GM12878 (cell line): ENCODE measurements around the gene SPA17. TPM values are rescaled to one million over a fixed set of nuclear protein-coding genes. Genes with fewer than 3 reads are reported as not detected.

Experiments used
- ATAC-seq: fragments of 200-7000 bp; cut with Tn5 transposase; 3 replicates; pipeline ENCODE4 v1.9.1; 2020; ENCODE audit warnings: mild to moderate bottlenecking, moderate library complexity
- BruUV-seq: library from RNA; stranded (reverse); fragments of 400-500 nt; replicated peaks from 2 replicates; lab custom pipeline; 2021; lab: Mats Ljungman, UMichigan
- CTCF ChIA-PET: fragments of 300-600 bp; sonication (Branson Sonifier 250); formaldehyde crosslinking; extraction: SDS; loops from one replicate; lab custom pipeline; 2021; ENCODE audit warnings: inconsistent platforms; lab: Yijun Ruan, JAX
- POLR2A ChIA-PET: fragments of 350-600 bp; formaldehyde crosslinking; extraction: SDS; loops from one replicate; lab custom pipeline; 2021; ENCODE audit warnings: inconsistent platforms; lab: Charles Lee
- RAD21 ChIA-PET: fragments of 300-600 bp; sonication (Branson Sonifier 250); formaldehyde crosslinking; loops from one replicate; lab custom pipeline; 2023; ENCODE audit warnings: antibody characterized with exemption; ENCODE audit not compliant: unreplicated experiment; lab: Charles Lee
- SMC1A ChIA-PET: fragments of 300-600 bp; sonication (Branson Sonifier 250); formaldehyde crosslinking; loops from one replicate; lab custom pipeline; 2023; ENCODE audit not compliant: unreplicated experiment, uncharacterized antibody; lab: Charles Lee
- DNase-seq: peaks from one replicate; pipeline ENCODE4 v3.0.0-alpha.2; 2011; ENCODE audit warnings: low read depth, low spot score
- FAIRE-seq: peaks from 3 replicates; lab custom pipeline; 2011; peaks lifted over from hg19 to GRCh38; lab: Jason Lieb, UNC
- H2AFZ ChIP-seq: 2 replicates; pipeline ENCODE4 v1.6.0; 2011; ENCODE audit warnings: low read depth, low read length, control low read depth; ENCODE audit not compliant: control insufficient read depth
- H3K27ac ChIP-seq: 2 replicates; pipeline ENCODE4 v1.5.1; 2011; ENCODE audit warnings: control low read depth; ENCODE audit not compliant: control insufficient read depth, insufficient read depth
- H3K27me3 ChIP-seq, 2 experiments: replicated peaks in 1 of 2; 2 replicates each; pipeline versions ENCODE4 v1.6.0 to v1.6.1; 2011; ENCODE audit warnings: low read length in 1 of 2; ENCODE audit not compliant: control insufficient read depth in 2 of 2, insufficient read depth in 2 of 2
- H3K36me3 ChIP-seq, 2 experiments: 2 replicates each; pipeline ENCODE4 v1.5.1; 2011; ENCODE audit warnings: low read length in 1 of 2; ENCODE audit not compliant: control insufficient read depth in 2 of 2, insufficient read depth in 2 of 2
- H3K4me1 ChIP-seq: 2 replicates; pipeline ENCODE4 v1.6.1; 2011; ENCODE audit warnings: mild to moderate bottlenecking, low read length, moderate library complexity, mixed read lengths; ENCODE audit not compliant: control insufficient read depth, insufficient read depth
- H3K4me2 ChIP-seq: 2 replicates; pipeline ENCODE4 v1.6.0; 2011; ENCODE audit warnings: control low read depth; ENCODE audit not compliant: control insufficient read depth, insufficient read depth
- H3K4me3 ChIP-seq: fragments of 200-600 bp; sonication (generic); 2 replicates; pipeline ENCODE4 v1.5.1; 2016
- H3K79me2 ChIP-seq: 2 replicates; pipeline ENCODE4 v1.6.0; 2011; ENCODE audit warnings: low read length; ENCODE audit not compliant: control insufficient read depth, insufficient read depth
- H3K9ac ChIP-seq: 2 replicates; pipeline ENCODE4 v1.8.0; 2011; ENCODE audit warnings: low read length, control low read depth, mixed read lengths; ENCODE audit not compliant: control insufficient read depth, insufficient read depth
- H3K9me3 ChIP-seq: replicated peaks from 3 replicates; pipeline ENCODE4 v1.5.1; 2011; ENCODE audit warnings: mild to moderate bottlenecking, low read length; ENCODE audit not compliant: control insufficient read depth, insufficient read depth
- H4K20me1 ChIP-seq: 2 replicates; pipeline ENCODE4 v1.6.0; 2011; ENCODE audit not compliant: control insufficient read depth, insufficient read depth
- CBX5 ChIP-seq: sonication (generic); IDR thresholded peaks from 2 replicates; pipeline ENCODE4 v1.6.1; 2016; ENCODE audit warnings: low read depth, moderate library complexity, mild to moderate bottlenecking, inconsistent platforms
- CHD4 ChIP-seq: fragments of 200-600 bp; sonication (generic); IDR thresholded peaks from 2 replicates; pipeline ENCODE4 v1.6.1; 2016; ENCODE audit warnings: mild to moderate bottlenecking
- HDGF ChIP-seq: fragments of 450-650 bp; IDR thresholded peaks from 2 replicates; pipeline ENCODE4 v1.6.1; 2016; ENCODE audit warnings: antibody characterized with exemption
- JUND ChIP-seq: IDR thresholded peaks from 2 replicates; pipeline ENCODE4 v1.6.1; 2012; ENCODE audit warnings: low read depth, mild to moderate bottlenecking, low read length, improper control_type of control experiment, moderate library complexity
- KAT2A ChIP-seq: conservative IDR thresholded peaks from 2 replicates; pipeline ENCODE4 v1.6.1; 2011; ENCODE audit warnings: low read depth, low read length; ENCODE audit not compliant: control insufficient read depth
- MEF2A ChIP-seq: IDR thresholded peaks from 2 replicates; pipeline ENCODE4 v1.6.1; 2011; ENCODE audit warnings: low read depth, mild to moderate bottlenecking, low read length, moderate library complexity; ENCODE audit not compliant: insufficient read depth
- MEF2B ChIP-seq: fragments of 450-650 bp; IDR thresholded peaks from 2 replicates; pipeline ENCODE4 v1.6.1; 2018; ENCODE audit warnings: mild to moderate bottlenecking, moderate library complexity; ENCODE audit not compliant: partially characterized antibody, poor library complexity, severe bottlenecking
- MTA3 ChIP-seq: IDR thresholded peaks from 2 replicates; pipeline ENCODE4 v1.6.1; 2012; ENCODE audit warnings: low read length, inconsistent platforms, borderline replicate concordance
- PAX5 ChIP-seq: IDR thresholded peaks from 2 replicates; pipeline ENCODE4 v1.6.1; 2011; ENCODE audit warnings: low read depth, low read length, borderline replicate concordance
- SMARCA5 ChIP-seq: fragments of 450-650 bp; IDR thresholded peaks from 2 replicates; pipeline ENCODE4 v1.6.1; 2017; ENCODE audit warnings: mild to moderate bottlenecking
- STAT3 ChIP-seq: IDR thresholded peaks from 2 replicates; pipeline ENCODE4 v1.6.1; 2011; ENCODE audit warnings: low read depth, low read length, improper control_type of control experiment
- TAF1 ChIP-seq: IDR thresholded peaks from 2 replicates; pipeline ENCODE4 v1.6.1; 2011; ENCODE audit warnings: mild to moderate bottlenecking, low read depth, low read length, borderline replicate concordance
- ZNF217 ChIP-seq: fragments of 450-650 bp; IDR thresholded peaks from 2 replicates; pipeline ENCODE4 v1.6.1; 2017; ENCODE audit warnings: antibody characterized with exemption, mild to moderate bottlenecking
- WGBS: methylation state at CpG from one replicate; pipeline ENCODE4 v1.1.6; 2016; ENCODE audit warnings: low lambda C conversion rate; ENCODE audit not compliant: insufficient replicate concordance, insufficient coverage; ENCODE audit errors: missing lambda C conversion rate; 5-methylcytosine and 5-hydroxymethylcytosine counted together
- in situ Hi-C: fragments of 300-500 bp; cut with MboI; formaldehyde crosslinking; loops from 9 replicates; pipeline ENCODE4 v1.14.3; 2018; ENCODE audit warnings: mixed read lengths
- intact Hi-C: fragments of 100-400 bp; cut with micrococcal nuclease; formaldehyde crosslinking; loops from one replicate; pipeline ENCODE4 v1.14.2; 2022; ENCODE audit not compliant: unreplicated experiment
- polyA plus RNA-seq, 11 experiments: library from polyadenylated mRNA; depleted of rRNA in 4 of 11; unstranded in 6 of 11; stranded (reverse) in 5 of 11; fragments of >200 nt; fragmentation: Nextera tagmentation in 4 of 11; fragmentation: Illumina TruSeq in 1 of 11; extraction: Ambion mirVana in 4 of 11; extraction: Trizol in 1 of 11; gene quantifications; 1 replicate in 1 of 11; 2 replicates in 10 of 11; pipeline versions ENCODE4 v1.2.1 to v1.2.3, GENCODE V29; 2011 to 2016; ENCODE audit warnings: inconsistent platforms in 2 of 11, missing spikeins in 2 of 11, low read depth in 1 of 11
- total RNA-seq, 4 experiments: library from RNA; depleted of rRNA in 3 of 4; stranded (reverse); fragments of >200 nt in 3 of 4; fragmentation: Illumina TruSeq in 1 of 4; extraction: Trizol in 1 of 4; gene quantifications; 2 replicates each; pipeline versions ENCODE4 v1.2.1 to v1.2.3, GENCODE V29; 2013 to 2021
- TF ChIP-seq, protein P1 (sequence below): fragments of 450-650 bp; IDR thresholded peaks from 2 replicates; pipeline ENCODE4 v1.6.1; 2014; ENCODE audit warnings: mild to moderate bottlenecking
- TF ChIP-seq, protein P2 (sequence below): fragments of 450-650 bp; IDR thresholded peaks from 2 replicates; pipeline ENCODE4 v1.6.1; 2016; ENCODE audit warnings: mild to moderate bottlenecking
- TF ChIP-seq, protein P3 (sequence below): fragments of 450-650 bp; formaldehyde crosslinking; IDR thresholded peaks from 2 replicates; pipeline ENCODE4 v1.4.0; 2020; ENCODE audit warnings: mild to moderate bottlenecking, moderate library complexity
- TF ChIP-seq, protein P4 (sequence below): IDR thresholded peaks from 2 replicates; pipeline ENCODE4 v1.6.1; 2012; ENCODE audit warnings: mild to moderate bottlenecking, low read depth, low read length

The SPA17 gene
- total and polyA plus RNA-seq, 10 of the 15 experiments (the other 5 are each of a cell fraction or from before 2014, with no cell fraction given), result 2.9 to 13.2 (median 8.5) TPM

DNA sequence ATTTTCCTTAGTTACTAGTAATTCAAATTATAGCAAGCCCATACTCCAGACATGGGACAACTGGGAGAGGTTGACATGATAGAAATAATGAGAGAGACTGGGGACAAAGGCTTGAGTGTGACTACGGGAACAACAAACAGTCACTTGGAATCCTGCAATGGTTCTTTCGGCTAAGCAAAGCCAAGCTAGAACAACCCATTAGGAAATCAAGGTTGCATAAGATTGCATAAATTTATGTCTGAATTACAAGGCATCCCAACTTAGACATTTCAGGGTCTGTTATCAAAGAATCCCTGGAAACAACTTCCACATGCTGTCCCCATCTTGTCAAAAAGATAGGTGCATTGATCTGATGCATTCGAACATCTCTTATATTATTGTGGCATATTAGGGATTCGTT lies 55.9 kb downstream of the SPA17 start:
- no peak for DNase-seq
- H3K9ac ChIP-seq, result no peak overlapping the region
- no peak for FAIRE-seq
- H3K4me1 ChIP-seq, result peaks cover 7% of the 10 kb centered on the region
- ChIA-PET POLR2A (no interaction called here), RAD21 (no interaction called here), CTCF (interaction anchor here (0.6 to 3.3 kb wide), 2 partner anchors 16 to 64 kb away, joined by 4 to 13 read pairs; no protein-coding TSS in a partner anchor), SMC1A (no interaction called here)
- no peaks in the 10 kb centered on the region for H3K9me3 ChIP-seq
- intact Hi-C loops, result no loop called here
- no peaks in the 10 kb centered on the region for H3K79me2 ChIP-seq
- WGBS, result 41% methylated on average over 4 of the region's 4 CpGs
- no peaks in the 10 kb centered on the region; a peak in 1 of 4 replicates for H3K27me3 ChIP-seq
- no peak overlapping the region for H3K4me3 ChIP-seq
- no peak overlapping the region for H3K4me2 ChIP-seq
- no peak overlapping the region for H2AFZ ChIP-seq
- no peak for ATAC-seq
- BruUV-seq, result no TSS peak
- no peak overlapping the region for H3K27ac ChIP-seq
- no peaks in the 10 kb centered on the region for H3K36me3 ChIP-seq
- no peaks in the 10 kb centered on the region for H4K20me1 ChIP-seq
- in situ Hi-C loops, result no loop called here
- TF ChIP-seq MEF2A, result no peak
- TF ChIP-seq PAX5, result no peak
- TF ChIP-seq CBX5, result no peak
- no peak for TF ChIP-seq CHD4
- no peak for TF ChIP-seq MTA3
- TF ChIP-seq, protein P1, sequence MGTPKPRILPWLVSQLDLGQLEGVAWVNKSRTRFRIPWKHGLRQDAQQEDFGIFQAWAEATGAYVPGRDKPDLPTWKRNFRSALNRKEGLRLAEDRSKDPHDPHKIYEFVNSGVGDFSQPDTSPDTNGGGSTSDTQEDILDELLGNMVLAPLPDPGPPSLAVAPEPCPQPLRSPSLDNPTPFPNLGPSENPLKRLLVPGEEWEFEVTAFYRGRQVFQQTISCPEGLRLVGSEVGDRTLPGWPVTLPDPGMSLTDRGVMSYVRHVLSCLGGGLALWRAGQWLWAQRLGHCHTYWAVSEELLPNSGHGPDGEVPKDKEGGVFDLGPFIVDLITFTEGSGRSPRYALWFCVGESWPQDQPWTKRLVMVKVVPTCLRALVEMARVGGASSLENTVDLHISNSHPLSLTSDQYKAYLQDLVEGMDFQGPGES, result no peak
- no peak for TF ChIP-seq ZNF217
- TF ChIP-seq TAF1, result no peak
- no peak for TF ChIP-seq SMARCA5
- TF ChIP-seq MEF2B, result no peak
- TF ChIP-seq HDGF, result no peak
- TF ChIP-seq STAT3, result no peak
- TF ChIP-seq KAT2A, result no peak
- TF ChIP-seq, protein P2, sequence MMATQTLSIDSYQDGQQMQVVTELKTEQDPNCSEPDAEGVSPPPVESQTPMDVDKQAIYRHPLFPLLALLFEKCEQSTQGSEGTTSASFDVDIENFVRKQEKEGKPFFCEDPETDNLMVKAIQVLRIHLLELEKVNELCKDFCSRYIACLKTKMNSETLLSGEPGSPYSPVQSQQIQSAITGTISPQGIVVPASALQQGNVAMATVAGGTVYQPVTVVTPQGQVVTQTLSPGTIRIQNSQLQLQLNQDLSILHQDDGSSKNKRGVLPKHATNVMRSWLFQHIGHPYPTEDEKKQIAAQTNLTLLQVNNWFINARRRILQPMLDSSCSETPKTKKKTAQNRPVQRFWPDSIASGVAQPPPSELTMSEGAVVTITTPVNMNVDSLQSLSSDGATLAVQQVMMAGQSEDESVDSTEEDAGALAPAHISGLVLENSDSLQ, result no peak
- TF ChIP-seq JUND, result no peak
- TF ChIP-seq, protein P3, sequence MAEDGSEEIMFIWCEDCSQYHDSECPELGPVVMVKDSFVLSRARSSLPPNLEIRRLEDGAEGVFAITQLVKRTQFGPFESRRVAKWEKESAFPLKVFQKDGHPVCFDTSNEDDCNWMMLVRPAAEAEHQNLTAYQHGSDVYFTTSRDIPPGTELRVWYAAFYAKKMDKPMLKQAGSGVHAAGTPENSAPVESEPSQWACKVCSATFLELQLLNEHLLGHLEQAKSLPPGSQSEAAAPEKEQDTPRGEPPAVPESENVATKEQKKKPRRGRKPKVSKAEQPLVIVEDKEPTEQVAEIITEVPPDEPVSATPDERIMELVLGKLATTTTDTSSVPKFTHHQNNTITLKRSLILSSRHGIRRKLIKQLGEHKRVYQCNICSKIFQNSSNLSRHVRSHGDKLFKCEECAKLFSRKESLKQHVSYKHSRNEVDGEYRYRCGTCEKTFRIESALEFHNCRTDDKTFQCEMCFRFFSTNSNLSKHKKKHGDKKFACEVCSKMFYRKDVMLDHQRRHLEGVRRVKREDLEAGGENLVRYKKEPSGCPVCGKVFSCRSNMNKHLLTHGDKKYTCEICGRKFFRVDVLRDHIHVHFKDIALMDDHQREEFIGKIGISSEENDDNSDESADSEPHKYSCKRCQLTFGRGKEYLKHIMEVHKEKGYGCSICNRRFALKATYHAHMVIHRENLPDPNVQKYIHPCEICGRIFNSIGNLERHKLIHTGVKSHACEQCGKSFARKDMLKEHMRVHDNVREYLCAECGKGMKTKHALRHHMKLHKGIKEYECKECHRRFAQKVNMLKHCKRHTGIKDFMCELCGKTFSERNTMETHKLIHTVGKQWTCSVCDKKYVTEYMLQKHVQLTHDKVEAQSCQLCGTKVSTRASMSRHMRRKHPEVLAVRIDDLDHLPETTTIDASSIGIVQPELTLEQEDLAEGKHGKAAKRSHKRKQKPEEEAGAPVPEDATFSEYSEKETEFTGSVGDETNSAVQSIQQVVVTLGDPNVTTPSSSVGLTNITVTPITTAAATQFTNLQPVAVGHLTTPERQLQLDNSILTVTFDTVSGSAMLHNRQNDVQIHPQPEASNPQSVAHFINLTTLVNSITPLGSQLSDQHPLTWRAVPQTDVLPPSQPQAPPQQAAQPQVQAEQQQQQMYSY (CRISPR knock-in tag), result no peak
- TF ChIP-seq, protein P4, sequence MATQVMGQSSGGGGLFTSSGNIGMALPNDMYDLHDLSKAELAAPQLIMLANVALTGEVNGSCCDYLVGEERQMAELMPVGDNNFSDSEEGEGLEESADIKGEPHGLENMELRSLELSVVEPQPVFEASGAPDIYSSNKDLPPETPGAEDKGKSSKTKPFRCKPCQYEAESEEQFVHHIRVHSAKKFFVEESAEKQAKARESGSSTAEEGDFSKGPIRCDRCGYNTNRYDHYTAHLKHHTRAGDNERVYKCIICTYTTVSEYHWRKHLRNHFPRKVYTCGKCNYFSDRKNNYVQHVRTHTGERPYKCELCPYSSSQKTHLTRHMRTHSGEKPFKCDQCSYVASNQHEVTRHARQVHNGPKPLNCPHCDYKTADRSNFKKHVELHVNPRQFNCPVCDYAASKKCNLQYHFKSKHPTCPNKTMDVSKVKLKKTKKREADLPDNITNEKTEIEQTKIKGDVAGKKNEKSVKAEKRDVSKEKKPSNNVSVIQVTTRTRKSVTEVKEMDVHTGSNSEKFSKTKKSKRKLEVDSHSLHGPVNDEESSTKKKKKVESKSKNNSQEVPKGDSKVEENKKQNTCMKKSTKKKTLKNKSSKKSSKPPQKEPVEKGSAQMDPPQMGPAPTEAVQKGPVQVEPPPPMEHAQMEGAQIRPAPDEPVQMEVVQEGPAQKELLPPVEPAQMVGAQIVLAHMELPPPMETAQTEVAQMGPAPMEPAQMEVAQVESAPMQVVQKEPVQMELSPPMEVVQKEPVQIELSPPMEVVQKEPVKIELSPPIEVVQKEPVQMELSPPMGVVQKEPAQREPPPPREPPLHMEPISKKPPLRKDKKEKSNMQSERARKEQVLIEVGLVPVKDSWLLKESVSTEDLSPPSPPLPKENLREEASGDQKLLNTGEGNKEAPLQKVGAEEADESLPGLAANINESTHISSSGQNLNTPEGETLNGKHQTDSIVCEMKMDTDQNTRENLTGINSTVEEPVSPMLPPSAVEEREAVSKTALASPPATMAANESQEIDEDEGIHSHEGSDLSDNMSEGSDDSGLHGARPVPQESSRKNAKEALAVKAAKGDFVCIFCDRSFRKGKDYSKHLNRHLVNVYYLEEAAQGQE, result no peak
